HL-60/S4 treated with phorbol 12-myristate 13-acetate at 8.2 ng/mL for 4 days and 3 days (cell line): ENCODE measurements around the gene ARFRP1.

ENCODE experiments used
- in situ Hi-C: fragments of 300-500 bp; cut with MboI; formaldehyde crosslinking; loops from 2 replicates; pipeline ENCODE4 v1.15.0; 2022; ENCODE audit warnings: low sequenced_read_pairs

Gene ARFRP1

DNA sequence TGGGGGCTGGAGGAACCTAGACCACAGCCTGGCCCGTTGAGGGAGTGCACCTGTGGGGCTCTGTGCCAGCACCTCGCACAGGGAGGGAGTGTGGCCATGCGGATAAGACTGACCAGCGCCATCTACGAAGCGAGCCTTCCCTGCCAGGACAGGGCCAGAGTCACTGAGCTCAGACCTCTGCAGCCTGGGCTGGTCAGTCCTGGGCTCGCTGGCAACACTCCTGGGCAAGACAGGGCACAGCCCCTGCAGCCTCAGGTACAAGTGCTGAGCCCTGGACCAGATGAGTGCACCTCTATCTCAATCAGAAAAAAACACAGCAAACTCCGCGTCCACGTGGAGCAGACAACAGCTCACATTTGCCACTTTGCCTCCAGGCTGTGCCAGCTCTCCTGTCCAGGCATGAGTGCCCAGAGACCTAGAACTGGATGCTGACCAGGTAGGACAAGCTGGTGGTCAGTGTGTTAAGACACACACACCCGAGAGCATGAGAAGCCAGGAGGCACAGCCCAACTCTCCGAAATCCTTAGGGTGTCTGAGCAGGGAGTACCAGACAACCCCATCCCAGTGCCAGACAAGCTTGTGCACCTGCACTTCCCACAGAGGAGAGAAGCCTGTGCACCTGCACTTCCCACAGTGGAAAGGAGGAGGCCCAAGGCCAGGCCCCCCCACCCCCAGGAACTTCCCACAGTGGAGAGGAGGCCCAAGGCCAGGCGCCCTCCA lies 4.9 kb downstream of the ARFRP1 start:
- in situ Hi-C loops = no loop called here

DNA sequence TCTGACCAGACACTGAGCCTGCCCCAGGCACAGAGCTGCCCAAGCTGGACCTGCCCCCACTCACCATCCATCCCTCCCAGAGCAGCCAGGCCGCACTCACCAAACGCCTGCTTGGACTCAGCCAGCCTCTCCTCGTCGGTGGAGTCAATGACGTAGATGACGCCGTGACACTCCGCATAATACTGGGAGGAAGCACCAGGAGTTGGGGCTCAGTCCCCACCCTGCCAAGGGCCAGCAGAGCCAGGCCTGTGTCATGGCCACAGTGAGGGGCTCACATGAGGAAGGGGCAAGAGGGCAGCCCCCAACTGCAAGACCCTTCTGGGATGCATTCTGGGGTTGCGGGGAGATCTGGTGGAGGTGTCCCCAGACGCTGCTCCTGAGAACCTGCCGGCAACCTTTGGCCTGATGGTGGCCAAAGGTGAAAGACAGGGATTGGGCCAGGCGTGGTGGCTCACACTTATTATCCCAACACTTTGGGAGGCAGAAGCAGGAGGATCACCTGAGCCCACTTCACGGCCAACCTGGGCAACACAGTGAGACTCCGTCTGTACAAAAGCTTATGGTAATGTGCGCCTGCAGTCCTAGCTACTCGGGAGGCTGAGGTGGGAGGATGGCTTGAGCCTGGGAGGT lies 5.6 kb downstream of the ARFRP1 start:
- in situ Hi-C loops = no loop called here

DNA sequence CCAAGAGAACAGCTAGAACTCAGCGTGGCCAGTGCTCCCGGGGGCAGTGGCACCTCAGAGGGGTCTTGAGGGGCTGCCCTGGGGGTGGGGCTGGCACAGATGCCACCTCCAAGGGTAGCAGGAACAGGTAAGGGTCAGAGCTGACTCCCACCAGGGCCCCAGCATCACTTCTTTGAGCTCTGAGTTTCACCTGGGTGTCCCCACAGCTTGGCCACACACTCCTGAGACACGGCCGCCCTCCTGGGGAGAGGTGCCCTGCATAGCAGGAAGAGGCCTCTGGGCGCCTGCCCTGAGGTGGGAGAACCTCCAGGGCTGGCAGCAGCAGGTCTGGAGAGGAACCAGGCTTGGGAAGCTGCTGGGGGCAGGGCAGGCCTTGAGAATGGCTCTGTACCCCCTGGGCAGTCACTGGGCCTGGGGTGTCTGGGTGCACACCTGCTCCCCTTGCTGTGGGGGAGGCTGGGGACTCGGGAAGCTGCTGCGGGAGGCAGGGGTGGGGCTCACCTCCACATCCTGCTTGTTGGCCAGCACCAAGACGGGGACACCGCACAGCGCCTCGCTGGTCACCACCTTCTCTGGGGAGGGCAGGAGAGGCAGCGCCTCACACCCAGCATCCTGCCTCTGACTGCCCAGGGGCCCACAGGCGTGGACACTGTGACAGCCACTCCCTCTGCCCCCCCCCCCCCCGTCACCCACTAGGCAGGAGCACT lies 6.3 kb downstream of the ARFRP1 start:
- in situ Hi-C loops = no loop called here

DNA sequence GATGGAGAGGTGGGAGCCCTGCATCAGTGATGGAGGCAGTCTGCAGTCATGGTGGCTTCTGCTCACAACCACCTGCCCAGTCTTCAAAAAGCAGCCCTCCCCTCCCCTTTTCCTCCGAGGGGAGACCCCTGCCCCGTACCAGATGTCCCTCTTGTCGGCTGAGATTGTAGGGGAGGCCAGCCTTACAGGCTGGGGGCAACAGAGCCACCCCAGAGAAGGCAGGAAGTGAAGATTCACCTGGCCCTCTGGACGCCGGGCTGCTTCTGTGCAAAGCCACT lies 6.8 kb downstream of the ARFRP1 start:
- in situ Hi-C loops = no loop called here

GRCh38 chr20:63700199-63701050 lies 7.4 kb downstream of the ARFRP1 start:
- in situ Hi-C loops = no loop called here

GRCh38 chr20:63699466-63700198 lies 8.1 kb downstream of the ARFRP1 start:
- in situ Hi-C loops = no loop called here

- in situ Hi-C loops = no loop called here
These were observed 8.9 kb downstream of the ARFRP1 start for GRCh38 chr20:63698739-63699465.

GRCh38 chr20:63697868-63698545 lies 9.8 kb downstream of the ARFRP1 start:
- in situ Hi-C loops = no loop called here

GRCh38 chr20:63697357-63697867 lies 10.4 kb downstream of the ARFRP1 start:
- in situ Hi-C loops = no loop called here

DNA sequence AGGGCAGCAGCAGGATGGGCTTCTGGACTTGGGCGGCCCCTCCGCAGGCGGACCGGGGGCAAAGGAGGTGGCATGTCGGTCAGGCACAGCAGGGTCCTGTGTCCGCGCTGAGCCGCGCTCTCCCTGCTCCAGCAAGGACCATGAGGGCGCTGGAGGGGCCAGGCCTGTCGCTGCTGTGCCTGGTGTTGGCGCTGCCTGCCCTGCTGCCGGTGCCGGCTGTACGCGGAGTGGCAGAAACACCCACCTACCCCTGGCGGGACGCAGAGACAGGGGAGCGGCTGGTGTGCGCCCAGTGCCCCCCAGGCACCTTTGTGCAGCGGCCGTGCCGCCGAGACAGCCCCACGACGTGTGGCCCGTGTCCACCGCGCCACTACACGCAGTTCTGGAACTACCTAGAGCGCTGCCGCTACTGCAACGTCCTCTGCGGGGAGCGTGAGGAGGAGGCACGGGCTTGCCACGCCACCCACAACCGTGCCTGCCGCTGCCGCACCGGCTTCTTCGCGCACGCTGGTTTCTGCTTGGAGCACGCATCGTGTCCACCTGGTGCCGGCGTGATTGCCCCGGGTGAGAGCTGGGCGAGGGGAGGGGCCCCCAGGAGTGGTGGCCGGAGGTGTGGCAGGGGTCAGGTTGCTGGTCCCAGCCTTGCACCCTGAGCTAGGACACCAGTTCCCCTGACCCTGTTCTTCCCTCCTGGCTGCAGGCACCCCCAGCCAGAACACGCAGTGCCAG lies 11.0 kb downstream of the ARFRP1 start, which contains the start of gene TNFRSF6B:
TSS of gene TNFRSF6B (plus strand) at position 25 of the 729 bp plus-strand sequence. CDS start at position 141, 116 bp downstream.
- in situ Hi-C loops = no loop called here

GRCh38 chr20:63696306-63696627 lies 11.5 kb downstream of the ARFRP1 start:
- in situ Hi-C loops = no loop called here

DNA sequence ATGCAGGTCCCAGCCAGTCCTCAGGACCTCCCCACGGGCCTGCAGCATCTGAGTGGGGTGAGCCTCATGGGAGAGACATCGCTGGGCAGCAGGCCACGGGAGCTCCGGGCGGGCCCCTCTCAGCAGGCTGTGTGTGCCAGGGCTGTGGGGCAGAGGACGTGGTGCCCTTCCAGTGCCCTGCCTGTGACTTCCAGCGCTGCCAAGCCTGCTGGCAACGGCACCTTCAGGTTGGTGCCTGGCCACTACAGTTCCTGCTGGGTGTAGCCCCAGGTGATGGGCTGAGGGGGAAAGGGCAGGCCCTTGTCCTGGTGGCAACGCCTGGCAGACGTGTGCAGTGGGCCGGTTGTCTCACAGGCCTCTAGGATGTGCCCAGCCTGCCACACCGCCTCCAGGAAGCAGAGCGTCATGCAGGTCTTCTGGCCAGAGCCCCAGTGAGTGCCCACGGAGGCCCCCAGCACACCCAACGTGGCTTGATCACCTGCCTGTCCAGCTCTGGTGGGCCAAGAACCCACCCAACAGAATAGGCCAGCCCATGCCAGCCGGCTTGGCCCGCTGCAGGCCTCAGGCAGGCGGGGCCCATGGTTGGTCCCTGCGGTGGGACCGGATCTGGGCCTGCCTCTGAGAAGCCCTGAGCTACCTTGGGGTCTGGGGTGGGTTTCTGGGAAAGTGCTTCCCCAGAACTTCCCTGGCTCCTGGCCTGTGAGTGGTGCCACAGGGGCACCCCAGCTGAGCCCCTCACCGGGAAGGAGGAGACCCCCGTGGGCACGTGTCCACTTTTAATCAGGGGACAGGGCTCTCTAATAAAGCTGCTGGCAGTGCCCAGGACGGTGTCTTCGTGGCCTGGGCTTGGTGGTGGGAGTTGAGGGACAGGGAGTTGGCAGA lies 12.1 kb downstream of the ARFRP1 start:
- in situ Hi-C loops = no loop called here

GRCh38 chr20:63694584-63695423 lies 13.0 kb downstream of the ARFRP1 start:
- in situ Hi-C loops = no loop called here

- in situ Hi-C loops = no loop called here
These were observed 13.8 kb downstream of the ARFRP1 start for GRCh38 chr20:63693733-63694583.

GRCh38 chr20:63693083-63693732 lies 14.6 kb downstream of the ARFRP1 start:
- in situ Hi-C loops = no loop called here
